Measurements from ENCODE around the gene QRICH2.
A peak's percentile ranks its signal among the peaks of the same experiment; 100 is the strongest.
"Not testable (repeated sequence)": the region's sequence is repeated elsewhere in the genome, so short reads cannot be mapped to it uniquely, and the experiment has no call there.

Gene QRICH2, protein sequence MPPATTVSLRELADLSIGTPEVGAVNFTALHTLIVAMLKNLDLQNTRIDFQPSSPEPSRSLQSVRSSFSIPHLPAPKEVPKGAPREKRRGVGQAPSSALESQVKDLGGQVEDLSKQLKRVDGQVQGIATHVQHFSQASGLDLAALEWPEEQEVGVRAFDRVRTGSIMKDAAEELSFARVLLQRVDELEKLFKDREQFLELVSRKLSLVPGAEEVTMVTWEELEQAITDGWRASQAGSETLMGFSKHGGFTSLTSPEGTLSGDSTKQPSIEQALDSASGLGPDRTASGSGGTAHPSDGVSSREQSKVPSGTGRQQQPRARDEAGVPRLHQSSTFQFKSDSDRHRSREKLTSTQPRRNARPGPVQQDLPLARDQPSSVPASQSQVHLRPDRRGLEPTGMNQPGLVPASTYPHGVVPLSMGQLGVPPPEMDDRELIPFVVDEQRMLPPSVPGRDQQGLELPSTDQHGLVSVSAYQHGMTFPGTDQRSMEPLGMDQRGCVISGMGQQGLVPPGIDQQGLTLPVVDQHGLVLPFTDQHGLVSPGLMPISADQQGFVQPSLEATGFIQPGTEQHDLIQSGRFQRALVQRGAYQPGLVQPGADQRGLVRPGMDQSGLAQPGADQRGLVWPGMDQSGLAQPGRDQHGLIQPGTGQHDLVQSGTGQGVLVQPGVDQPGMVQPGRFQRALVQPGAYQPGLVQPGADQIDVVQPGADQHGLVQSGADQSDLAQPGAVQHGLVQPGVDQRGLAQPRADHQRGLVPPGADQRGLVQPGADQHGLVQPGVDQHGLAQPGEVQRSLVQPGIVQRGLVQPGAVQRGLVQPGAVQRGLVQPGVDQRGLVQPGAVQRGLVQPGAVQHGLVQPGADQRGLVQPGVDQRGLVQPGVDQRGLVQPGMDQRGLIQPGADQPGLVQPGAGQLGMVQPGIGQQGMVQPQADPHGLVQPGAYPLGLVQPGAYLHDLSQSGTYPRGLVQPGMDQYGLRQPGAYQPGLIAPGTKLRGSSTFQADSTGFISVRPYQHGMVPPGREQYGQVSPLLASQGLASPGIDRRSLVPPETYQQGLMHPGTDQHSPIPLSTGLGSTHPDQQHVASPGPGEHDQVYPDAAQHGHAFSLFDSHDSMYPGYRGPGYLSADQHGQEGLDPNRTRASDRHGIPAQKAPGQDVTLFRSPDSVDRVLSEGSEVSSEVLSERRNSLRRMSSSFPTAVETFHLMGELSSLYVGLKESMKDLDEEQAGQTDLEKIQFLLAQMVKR (N-terminal part only)

DNA sequence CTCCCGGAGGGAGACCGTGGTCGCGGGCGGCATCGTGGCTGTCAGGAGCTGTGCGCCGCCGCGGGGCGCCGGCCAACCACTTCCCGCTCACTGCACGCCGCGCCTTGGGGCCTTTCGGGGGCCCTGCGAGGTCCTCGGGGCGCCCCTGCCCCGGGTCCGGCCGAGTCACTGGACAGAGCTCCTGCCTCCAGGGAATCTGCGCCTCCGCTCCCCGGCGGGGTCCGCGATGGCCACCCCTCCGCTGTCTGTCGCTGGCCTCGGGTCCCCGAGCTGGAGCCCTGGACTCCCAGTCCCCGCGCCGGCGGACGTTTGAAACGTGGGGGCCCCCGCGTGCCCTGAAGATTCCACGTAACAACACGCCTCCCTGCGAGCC, at the start of gene QRICH2:
TSS of gene QRICH2 (minus strand) at position 311 of the 373 bp plus-strand sequence. CDS start at position 33, 278 bp downstream.
- DNase-seq (ENCODE audit: low spot score), result no peak

- no peak for DNase-seq (ENCODE audit: low spot score)
Observed at GRCh38 chr17:76357597-76358158, 49.6 kb upstream of the QRICH2 start.

GRCh38 chr17:76356803-76357456, 48.9 kb upstream of the QRICH2 start:
- DNase-seq (ENCODE audit: low spot score), result no peak

- DNase-seq (ENCODE audit: low spot score), result no peak
Observed at GRCh38 chr17:76354747-76355310, 46.8 kb upstream of the QRICH2 start.

- DNase-seq (ENCODE audit: low spot score), result no peak
Observed at GRCh38 chr17:76354317-76354729, 46.2 kb upstream of the QRICH2 start.

- DNase-seq (ENCODE audit: low spot score), result peak; percentile 90
Observed at GRCh38 chr17:76353599-76354316, 45.7 kb upstream of the QRICH2 start, which contains the start of gene PRPSAP1. TSS of gene PRPSAP1 (minus strand) at chr17:76353916. CDS start at chr17:76353703, 213 bp downstream.

DNA sequence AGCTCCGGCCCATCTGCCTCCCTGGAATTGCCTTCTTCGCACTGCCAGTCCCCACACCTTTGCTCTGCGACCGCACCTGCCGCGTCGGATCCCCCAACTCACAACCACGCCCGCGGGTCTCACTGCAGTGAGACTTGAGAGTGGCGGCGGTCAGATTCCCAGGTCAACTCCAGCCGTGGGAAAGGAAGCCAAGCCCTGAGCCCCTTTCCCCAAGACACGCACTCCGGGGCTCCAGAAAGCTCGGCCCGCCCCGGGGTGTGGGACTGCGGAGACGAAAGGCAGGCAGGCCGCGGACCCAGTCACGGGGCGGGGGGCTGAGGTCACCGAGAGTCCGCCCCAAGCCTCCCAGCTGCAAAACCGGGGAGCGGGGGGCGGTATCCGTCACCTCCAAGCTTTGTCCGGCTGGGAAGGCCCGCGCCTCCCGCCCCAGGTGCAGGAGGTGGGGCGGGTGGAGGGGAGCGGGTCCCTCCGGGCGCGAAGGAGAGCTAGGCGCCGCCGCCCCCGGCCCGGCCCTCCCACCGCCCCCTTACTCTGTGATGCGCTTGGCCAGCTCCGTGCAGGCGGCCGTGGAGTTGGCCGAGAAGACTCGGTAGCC, 45.0 kb upstream of the QRICH2 start:
- DNase-seq (ENCODE audit: low spot score), result no peak

DNA sequence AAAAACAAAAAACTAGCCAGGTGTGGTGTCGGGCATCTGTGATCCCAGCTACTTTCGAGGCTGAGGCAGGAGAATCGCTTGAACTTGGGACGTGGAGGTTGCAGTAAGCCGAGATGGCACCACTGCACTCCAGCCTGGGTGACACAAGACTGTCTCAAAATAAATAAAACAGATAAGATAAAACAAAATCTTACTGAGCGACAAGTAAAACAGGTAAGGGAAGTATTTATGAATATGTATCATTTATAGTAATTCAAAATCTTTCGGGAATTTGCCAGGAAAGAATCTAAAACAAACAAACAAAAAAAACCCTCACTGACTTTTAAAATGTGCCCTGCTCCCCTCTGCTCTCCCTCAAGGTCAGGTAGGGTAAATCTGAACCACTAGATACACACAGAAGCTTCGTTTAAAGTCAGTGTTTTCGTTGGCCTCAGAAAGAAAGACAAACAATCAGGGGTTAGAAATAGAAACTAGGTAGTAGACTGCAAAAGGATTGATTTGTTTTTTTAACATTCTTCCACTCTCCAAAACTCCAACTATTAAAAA, 43.5 kb upstream of the QRICH2 start:
- no peak for DNase-seq (ENCODE audit: low spot score)

GRCh38 chr17:76350463-76350862, 42.4 kb upstream of the QRICH2 start:
- DNase-seq (ENCODE audit: low spot score), result no peak

- DNase-seq (ENCODE audit: low spot score), result not testable (repeated sequence)
Observed at GRCh38 chr17:76346936-76347335, 38.9 kb upstream of the QRICH2 start.

DNA sequence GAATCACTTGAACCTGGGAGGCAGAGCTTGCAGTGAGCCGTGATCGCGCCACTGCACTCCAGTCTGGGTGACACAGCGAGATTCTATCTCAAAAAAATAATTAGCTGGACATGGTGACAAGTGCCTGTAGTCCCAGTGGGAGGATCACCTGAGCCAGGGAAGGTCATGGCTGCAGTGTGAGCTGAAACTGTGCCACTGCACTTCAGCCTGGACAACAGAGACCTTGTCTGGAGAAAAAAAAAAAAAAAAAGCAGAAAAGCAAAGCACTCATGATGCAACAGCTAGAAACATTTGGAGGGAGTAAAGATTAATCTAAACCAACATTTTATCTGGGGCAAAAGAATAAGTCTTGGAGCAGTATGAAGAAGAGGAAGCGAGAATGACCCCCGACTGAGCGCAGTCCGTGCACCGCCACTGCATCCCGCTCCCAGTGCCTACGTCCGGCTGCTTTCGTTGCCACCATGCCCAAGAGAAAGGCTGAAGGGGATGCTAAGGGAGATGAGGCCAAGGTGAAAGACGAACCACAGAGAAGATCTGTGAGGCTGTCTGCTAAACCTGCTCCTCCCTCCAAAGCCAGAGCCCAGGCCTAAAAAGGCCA, 37.4 kb upstream of the QRICH2 start:
- no peak for DNase-seq (ENCODE audit: low spot score)

GRCh38 chr17:76343106-76343505, 35.0 kb upstream of the QRICH2 start:
- DNase-seq (ENCODE audit: low spot score), result no peak

DNA sequence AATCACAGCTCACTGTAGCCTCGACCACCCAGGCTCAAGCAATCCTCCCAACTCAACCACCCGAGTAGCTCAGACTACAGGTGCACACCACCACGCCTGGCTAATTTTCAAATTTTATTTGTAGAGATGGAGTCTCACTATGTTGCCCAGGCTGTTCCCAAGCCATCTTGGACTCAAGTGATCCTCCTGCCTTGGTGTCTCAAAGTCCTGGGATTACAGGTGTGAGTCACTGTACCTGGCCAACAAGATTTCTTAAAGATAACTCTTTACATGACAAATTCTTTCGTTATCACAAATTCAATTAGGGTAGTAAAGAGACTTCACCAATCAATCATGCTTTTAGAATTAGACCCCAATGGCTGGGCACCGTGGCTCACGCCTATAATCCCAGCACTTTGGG, 33.2 kb upstream of the QRICH2 start:
- DNase-seq (ENCODE audit: low spot score), result no peak

DNA sequence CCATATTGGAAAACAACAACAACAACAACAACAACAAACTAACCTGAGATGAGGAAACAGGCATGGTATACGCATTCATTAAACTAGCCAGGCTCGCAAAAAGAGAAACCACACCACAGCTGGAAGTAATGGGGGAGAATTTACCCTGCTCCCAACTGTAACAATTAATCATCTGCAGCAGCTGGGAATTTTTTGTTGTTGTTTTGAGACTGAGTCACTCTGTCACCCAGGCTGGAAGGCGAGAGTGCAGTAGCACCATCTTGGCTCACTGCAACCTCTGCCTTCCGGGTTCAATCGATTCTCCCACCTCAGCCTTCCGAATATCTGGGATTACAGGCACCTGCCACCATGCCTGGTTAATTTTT, 29.3 kb upstream of the QRICH2 start:
- no peak for DNase-seq (ENCODE audit: low spot score)

- DNase-seq (ENCODE audit: low spot score), result no peak
Observed at GRCh38 chr17:76336756-76337412, 28.8 kb upstream of the QRICH2 start.

DNA sequence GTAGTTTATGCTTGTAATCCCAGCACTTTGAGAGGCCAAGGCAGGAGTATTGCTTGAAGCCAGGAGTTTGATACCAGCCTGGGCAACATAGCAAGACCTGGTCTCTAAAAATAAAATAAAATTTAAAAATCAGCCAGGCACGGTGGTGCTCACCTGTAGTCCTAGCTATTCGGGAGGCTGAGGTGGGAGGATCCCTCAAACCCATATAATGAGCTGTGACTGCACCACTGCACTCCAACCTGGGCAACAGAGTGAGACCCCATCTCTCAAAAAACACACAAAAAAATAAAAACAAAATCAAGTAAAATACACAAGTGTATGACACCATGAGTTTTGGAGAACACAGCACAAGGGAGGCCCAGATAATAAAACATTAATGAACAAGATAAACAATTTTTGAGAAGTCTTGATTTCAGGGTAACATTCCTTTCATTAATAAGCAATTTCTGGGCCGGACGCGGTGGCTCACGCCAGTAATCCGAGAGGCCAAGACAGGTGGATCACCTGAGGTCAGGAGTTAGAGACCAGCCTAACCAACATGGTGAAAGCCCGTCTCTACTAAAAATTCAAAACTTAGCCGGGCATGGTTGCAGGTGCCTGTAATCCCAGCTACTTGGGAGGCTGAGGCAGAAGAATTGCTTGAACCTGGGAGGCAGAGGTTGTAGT, 27.8 kb upstream of the QRICH2 start:
- no peak for DNase-seq (ENCODE audit: low spot score)

- no peak for DNase-seq (ENCODE audit: low spot score)
Observed at GRCh38 chr17:76333673-76334505, 25.8 kb upstream of the QRICH2 start.

Measured in germinal center (tissue), 1 donor.